ENCODE measurements around the gene USP12.

Gene USP12

DNA sequence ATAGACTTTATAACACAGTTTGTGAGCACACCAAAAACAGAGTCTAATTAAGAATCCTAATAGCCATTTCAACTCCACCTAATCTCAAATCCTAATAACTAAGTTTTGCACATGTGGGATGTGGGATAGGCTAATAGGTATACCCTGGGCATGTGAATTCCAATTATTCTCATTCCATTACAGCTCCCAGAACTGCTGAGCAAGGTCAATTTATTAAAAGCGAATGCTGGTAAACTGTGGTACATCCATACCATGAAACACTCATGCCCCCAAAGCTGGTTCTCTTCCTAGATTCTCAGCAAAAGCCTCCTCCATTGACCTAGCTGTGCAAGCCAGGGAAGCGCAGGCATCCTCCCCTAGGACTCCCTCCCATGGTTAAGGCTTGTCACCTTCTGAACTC, 113.8 kb downstream of the USP12 start:
- no peaks in the 10 kb centered on the region for H3K36me3 ChIP-seq (ENCODE audit: control insufficient read depth, insufficient read depth, low read length)
- no peak overlapping the region for H3K4me3 ChIP-seq (ENCODE audit: insufficient read depth, low read depth, low read length)
- WGBS, 2 experiments, result 94 to 95% methylated on average over 2 of the region's 2 CpGs
- H3K4me1 ChIP-seq (ENCODE audit: control insufficient read depth, insufficient read depth, low read length), result no peaks in the 10 kb centered on the region
- H3K27ac ChIP-seq (ENCODE audit: insufficient read depth, low read depth, low read length, poor library complexity, severe bottlenecking), result no peak overlapping the region
- H3K27me3 ChIP-seq (ENCODE audit: control insufficient read depth, insufficient read depth, low read length, poor library complexity, severe bottlenecking), result no peaks in the 10 kb centered on the region
- H3K9me3 ChIP-seq (ENCODE audit: control insufficient read depth, low read length), result no peaks in the 10 kb centered on the region

DNA sequence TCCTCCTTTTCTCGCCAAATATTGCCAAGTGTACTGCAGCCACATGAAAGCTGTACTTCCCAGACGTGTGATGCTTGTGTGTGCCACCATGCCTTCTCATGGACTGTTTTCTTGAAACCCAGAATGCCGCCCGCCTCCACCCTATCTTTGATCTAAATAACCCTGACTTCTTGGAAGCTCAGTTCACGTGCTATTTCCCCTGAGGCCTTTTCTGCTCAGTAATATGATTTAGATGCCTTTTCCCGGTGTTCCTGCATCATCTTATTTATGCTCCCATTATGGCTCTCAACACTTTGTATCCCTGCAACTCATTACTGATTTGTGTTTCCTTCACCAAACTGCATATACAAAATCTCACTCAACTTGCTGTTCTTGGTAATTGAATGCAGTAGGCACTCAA, 116.1 kb downstream of the USP12 start:
- 76% methylated on average over 6 of the region's 6 CpGs for WGBS, 2 experiments
- Histone ChIP-seq H3K4me1 (ENCODE audit: control insufficient read depth, insufficient read depth, low read length) (no peaks in the 10 kb centered on the region), H3K4me3 (ENCODE audit: insufficient read depth, low read depth, low read length) (no peak overlapping the region), H3K9me3 (ENCODE audit: control insufficient read depth, low read length) (no peaks in the 10 kb centered on the region), H3K27ac (ENCODE audit: insufficient read depth, low read depth, low read length, poor library complexity, severe bottlenecking) (no peak overlapping the region), H3K36me3 (ENCODE audit: control insufficient read depth, insufficient read depth, low read length) (no peaks in the 10 kb centered on the region), H3K27me3 (ENCODE audit: control insufficient read depth, insufficient read depth, low read length, poor library complexity, severe bottlenecking) (no peaks in the 10 kb centered on the region)

- Histone ChIP-seq H3K27ac (ENCODE audit: insufficient read depth, low read depth, low read length, poor library complexity, severe bottlenecking) (no peak overlapping the region), H3K4me1 (ENCODE audit: control insufficient read depth, insufficient read depth, low read length) (no peaks in the 10 kb centered on the region), H3K4me3 (ENCODE audit: insufficient read depth, low read depth, low read length) (no peak overlapping the region), H3K36me3 (ENCODE audit: control insufficient read depth, insufficient read depth, low read length) (no peaks in the 10 kb centered on the region), H3K27me3 (ENCODE audit: control insufficient read depth, insufficient read depth, low read length, poor library complexity, severe bottlenecking) (no peaks in the 10 kb centered on the region), H3K9me3 (ENCODE audit: control insufficient read depth, low read length) (no peaks in the 10 kb centered on the region)
- WGBS, 2 experiments, result 90 to 91% methylated on average over 2 of the region's 2 CpGs
Measured at GRCh38 chr13:27054760-27055159, 116.9 kb downstream of the USP12 start.

GRCh38 chr13:27053902-27054595, 117.6 kb downstream of the USP12 start:
- 86 to 90% methylated on average over 6 of the region's 6 CpGs for WGBS, 2 experiments
- H3K4me3 ChIP-seq (ENCODE audit: insufficient read depth, low read depth, low read length), result no peak overlapping the region

GRCh38 chr13:27053210-27053884, 118.3 kb downstream of the USP12 start:
- Histone ChIP-seq H3K36me3 (ENCODE audit: control insufficient read depth, insufficient read depth, low read length) (no peaks in the 10 kb centered on the region), H3K27ac (ENCODE audit: insufficient read depth, low read depth, low read length, poor library complexity, severe bottlenecking) (no peak overlapping the region), H3K9me3 (ENCODE audit: control insufficient read depth, low read length) (no peaks in the 10 kb centered on the region), H3K4me1 (ENCODE audit: control insufficient read depth, insufficient read depth, low read length) (no peaks in the 10 kb centered on the region), H3K4me3 (ENCODE audit: insufficient read depth, low read depth, low read length) (no peak overlapping the region), H3K27me3 (ENCODE audit: control insufficient read depth, insufficient read depth, low read length, poor library complexity, severe bottlenecking) (no peaks in the 10 kb centered on the region)
- 79 to 80% methylated on average over 10 of the region's 10 CpGs for WGBS, 2 experiments

More at GRCh38 chr13:27053902-27054595, 117.6 kb downstream of the USP12 start:
- Histone ChIP-seq H3K4me1 (ENCODE audit: control insufficient read depth, insufficient read depth, low read length) (no peaks in the 10 kb centered on the region), H3K9me3 (ENCODE audit: control insufficient read depth, low read length) (no peaks in the 10 kb centered on the region), H3K27me3 (ENCODE audit: control insufficient read depth, insufficient read depth, low read length, poor library complexity, severe bottlenecking) (no peaks in the 10 kb centered on the region), H3K27ac (ENCODE audit: insufficient read depth, low read depth, low read length, poor library complexity, severe bottlenecking) (no peak overlapping the region), H3K36me3 (ENCODE audit: control insufficient read depth, insufficient read depth, low read length) (no peaks in the 10 kb centered on the region)

- Histone ChIP-seq H3K36me3 (ENCODE audit: control insufficient read depth, insufficient read depth, low read length) (no peaks in the 10 kb centered on the region), H3K4me3 (ENCODE audit: insufficient read depth, low read depth, low read length) (no peak overlapping the region), H3K27ac (ENCODE audit: insufficient read depth, low read depth, low read length, poor library complexity, severe bottlenecking) (no peak overlapping the region), H3K9me3 (ENCODE audit: control insufficient read depth, low read length) (no peaks in the 10 kb centered on the region), H3K4me1 (ENCODE audit: control insufficient read depth, insufficient read depth, low read length) (no peaks in the 10 kb centered on the region), H3K27me3 (ENCODE audit: control insufficient read depth, insufficient read depth, low read length, poor library complexity, severe bottlenecking) (no peaks in the 10 kb centered on the region)
- 86 to 88% methylated on average over 6 of the region's 6 CpGs for WGBS, 2 experiments
Measured at GRCh38 chr13:27052551-27053208, 118.9 kb downstream of the USP12 start.

DNA sequence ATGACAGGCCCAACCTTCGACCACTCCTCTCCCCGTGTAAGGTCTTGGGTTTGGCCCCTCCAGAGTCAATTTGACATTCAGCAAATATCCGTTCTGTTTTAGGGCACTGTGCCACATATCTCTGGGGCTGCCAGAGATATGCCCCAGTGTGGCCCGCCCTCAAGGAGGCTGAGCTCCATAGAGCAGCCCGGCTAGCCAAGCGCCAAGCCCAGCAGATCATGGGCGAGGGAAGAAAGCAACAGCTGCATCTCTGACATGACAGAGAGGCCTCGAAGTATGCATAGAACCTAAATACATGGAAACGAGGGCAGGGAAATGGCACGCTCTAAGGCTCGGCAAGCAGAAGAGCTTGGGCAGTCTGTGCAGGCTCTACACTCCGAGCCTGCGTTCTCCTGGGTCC, 124.5 kb downstream of the USP12 start:
- Histone ChIP-seq H3K9me3 (ENCODE audit: control insufficient read depth, low read length) (no peaks in the 10 kb centered on the region), H3K4me1 (ENCODE audit: control insufficient read depth, insufficient read depth, low read length) (peaks cover 5% of the 10 kb centered on the region), H3K27me3 (ENCODE audit: control insufficient read depth, insufficient read depth, low read length, poor library complexity, severe bottlenecking) (no peaks in the 10 kb centered on the region), H3K27ac (ENCODE audit: insufficient read depth, low read depth, low read length, poor library complexity, severe bottlenecking) (no peak overlapping the region), H3K4me3 (ENCODE audit: insufficient read depth, low read depth, low read length) (no peak overlapping the region), H3K36me3 (ENCODE audit: control insufficient read depth, insufficient read depth, low read length) (no peaks in the 10 kb centered on the region)
- WGBS, 2 experiments, result 94 to 95% methylated on average over 13 of the region's 13 CpGs

DNA sequence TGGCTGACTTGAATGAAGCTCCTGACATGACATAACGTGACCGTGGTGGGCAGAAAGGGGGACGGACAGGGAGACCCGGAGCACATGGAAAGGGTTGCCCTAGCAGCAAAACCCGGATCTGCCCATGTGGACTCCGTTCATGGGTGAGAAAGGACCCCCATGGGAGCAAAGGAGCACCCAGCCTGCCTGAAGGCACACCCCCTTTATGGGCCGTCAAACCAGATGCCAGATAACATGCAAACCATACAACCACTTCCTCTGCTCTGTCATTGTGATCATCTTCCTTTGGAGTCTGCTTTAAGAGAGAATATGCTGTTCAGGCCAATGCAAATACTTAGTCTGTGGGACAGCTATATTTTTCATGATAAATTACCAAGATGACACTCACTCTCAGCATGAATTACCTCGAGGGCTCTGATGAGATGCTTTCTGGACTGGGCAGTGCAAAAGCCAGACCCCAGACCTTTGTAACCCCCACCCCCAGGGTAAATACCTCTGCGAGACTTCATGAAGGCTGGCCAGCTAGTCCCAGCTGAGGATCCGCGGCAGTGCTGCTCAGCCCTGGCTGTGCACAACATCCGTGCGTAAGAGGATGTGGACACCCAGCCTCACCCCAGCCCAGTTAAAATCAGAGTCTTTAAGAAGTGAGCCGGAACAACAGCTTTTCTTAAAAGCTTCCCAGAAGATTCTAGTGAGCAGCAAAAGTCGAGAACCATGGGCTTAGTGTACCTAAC, 126.6 kb downstream of the USP12 start:
- H3K4me1 ChIP-seq (ENCODE audit: control insufficient read depth, insufficient read depth, low read length), result peaks cover 5% of the 10 kb centered on the region
- H3K9me3 ChIP-seq (ENCODE audit: control insufficient read depth, low read length), result no peaks in the 10 kb centered on the region
- no peak overlapping the region for H3K27ac ChIP-seq (ENCODE audit: insufficient read depth, low read depth, low read length, poor library complexity, severe bottlenecking)
- no peaks in the 10 kb centered on the region for H3K36me3 ChIP-seq (ENCODE audit: control insufficient read depth, insufficient read depth, low read length)
- 86 to 89% methylated on average over 15 of the region's 15 CpGs for WGBS, 2 experiments
- no peak overlapping the region for H3K4me3 ChIP-seq (ENCODE audit: insufficient read depth, low read depth, low read length)
- no peaks in the 10 kb centered on the region for H3K27me3 ChIP-seq (ENCODE audit: control insufficient read depth, insufficient read depth, low read length, poor library complexity, severe bottlenecking)

- Histone ChIP-seq H3K27ac (ENCODE audit: insufficient read depth, low read depth, low read length, poor library complexity, severe bottlenecking) (no peak overlapping the region), H3K4me3 (ENCODE audit: insufficient read depth, low read depth, low read length) (no peak overlapping the region)
Measured at GRCh38 chr13:27043013-27043412, 128.6 kb downstream of the USP12 start.

GRCh38 chr13:27041341-27041740, 130.3 kb downstream of the USP12 start:
- H3K4me3 ChIP-seq (ENCODE audit: insufficient read depth, low read depth, low read length), result no peak overlapping the region
- 88 to 89% methylated on average over 4 of the region's 6 CpGs for WGBS, 2 experiments
- H3K27me3 ChIP-seq (ENCODE audit: control insufficient read depth, insufficient read depth, low read length, poor library complexity, severe bottlenecking), result no peaks in the 10 kb centered on the region
- no peaks in the 10 kb centered on the region for H3K9me3 ChIP-seq (ENCODE audit: control insufficient read depth, low read length)
- peaks cover 5% of the 10 kb centered on the region for H3K4me1 ChIP-seq (ENCODE audit: control insufficient read depth, insufficient read depth, low read length)
- H3K27ac ChIP-seq (ENCODE audit: insufficient read depth, low read depth, low read length, poor library complexity, severe bottlenecking), result no peak overlapping the region
- no peaks in the 10 kb centered on the region for H3K36me3 ChIP-seq (ENCODE audit: control insufficient read depth, insufficient read depth, low read length)

More at GRCh38 chr13:27043013-27043412, 128.6 kb downstream of the USP12 start:
- Histone ChIP-seq H3K9me3 (ENCODE audit: control insufficient read depth, low read length) (no peaks in the 10 kb centered on the region), H3K36me3 (ENCODE audit: control insufficient read depth, insufficient read depth, low read length) (no peaks in the 10 kb centered on the region), H3K4me1 (ENCODE audit: control insufficient read depth, insufficient read depth, low read length) (peaks cover 5% of the 10 kb centered on the region), H3K27me3 (ENCODE audit: control insufficient read depth, insufficient read depth, low read length, poor library complexity, severe bottlenecking) (no peaks in the 10 kb centered on the region)
- WGBS, 2 experiments, result 59 to 68% methylated on average over 6 of the region's 6 CpGs
